HCT116 (cell line): ENCODE measurements around the gene PTCD3. TPM values are rescaled to one million over a fixed set of nuclear protein-coding genes. Genes with fewer than 3 reads are reported as not detected.

Experiments used
- ATAC-seq: fragments of 200-7000 bp; cut with Tn5 transposase; 2 replicates; pipeline ENCODE4 v1.9.1; 2020; ENCODE audit warnings: mild to moderate bottlenecking, moderate library complexity
- BruUV-seq: library from RNA; stranded (reverse); fragments of 400-500 nt; replicated peaks from 2 replicates; lab custom pipeline; 2021; lab: Mats Ljungman, UMichigan
- CTCF ChIA-PET: fragments of 300-600 bp; sonication (Branson Sonifier 250); formaldehyde crosslinking; loops from one replicate; lab custom pipeline; 2021; ENCODE audit warnings: antibody characterized with exemption; lab: Charles Lee
- POLR2A ChIA-PET: fragments of 300-600, 350-600 bp; sonication (Branson Sonifier 250); formaldehyde crosslinking; loops from one replicate; lab custom pipeline; 2021; ENCODE audit warnings: antibody characterized with exemption; lab: Charles Lee
- RAD21 ChIA-PET, 2 experiments: fragments of 300-600 bp; sonication (Branson Sonifier 250); formaldehyde crosslinking; loops; one replicate each; lab custom pipeline; 2023; ENCODE audit warnings: low total read pairs in 2 of 2; ENCODE audit not compliant: uncharacterized antibody in 2 of 2, unreplicated experiment in 2 of 2, low non-redundant PET in 1 of 2; lab: Charles Lee
- DNase-seq: peaks from one replicate; pipeline ENCODE4 v3.0.0-alpha.2; 2010; ENCODE audit warnings: low read depth, low spot score
- H2AFZ ChIP-seq: fragments of 200-600 bp; shearing (Covaris generic), sonication (generic); 2 replicates; pipeline ENCODE4 v1.6.1; 2017; ENCODE audit warnings: low read depth, mixed run types, mixed read lengths, antibody characterized with exemption, low read length; ENCODE audit not compliant: poor library complexity, severe bottlenecking
- H3K27ac ChIP-seq: 2 replicates; pipeline ENCODE4 v1.5.1; 2012; ENCODE audit warnings: low read depth, low read length
- H3K27me3 ChIP-seq: fragments of 200-600 bp; sonication (generic); 2 replicates; pipeline ENCODE4 v1.6.1; 2016; ENCODE audit warnings: mixed run types, low read length, mixed read lengths; ENCODE audit not compliant: insufficient read depth
- H3K36me3 ChIP-seq, 2 experiments: fragments of 200-500 bp in 1 of 2; fragments of 200-600 bp in 1 of 2; sonication (Bioruptor generic) in 1 of 2; sonication (generic) in 1 of 2; 2 replicates each; pipeline versions ENCODE4 v1.5.1 to v1.6.1; 2014 to 2016; ENCODE audit warnings: low read length in 2 of 2, inconsistent platforms in 1 of 2, mixed read lengths in 1 of 2, mixed run types in 1 of 2; ENCODE audit not compliant: insufficient read depth in 2 of 2, control insufficient read depth in 1 of 2
- H3K4me1 ChIP-seq, 2 experiments: fragments of 200-600 bp in 1 of 2; sonication (generic) in 1 of 2; 2 replicates each; pipeline versions ENCODE4 v1.5.1 to v1.6.1; 2012 to 2017; ENCODE audit warnings: low read length in 2 of 2, inconsistent platforms in 1 of 2, mild to moderate bottlenecking in 1 of 2, mixed read lengths in 1 of 2, mixed run types in 1 of 2, moderate library complexity in 1 of 2; ENCODE audit not compliant: insufficient read depth in 2 of 2, control insufficient read depth in 1 of 2
- H3K4me2 ChIP-seq: fragments of 200-600 bp; sonication (generic); 2 replicates; pipeline ENCODE4 v1.6.1; 2017; ENCODE audit warnings: mixed run types, low read length, mixed read lengths
- H3K4me3 ChIP-seq, 2 experiments: fragments of 200-600 bp in 1 of 2; sonication (generic) in 1 of 2; replicated peaks in 1 of 2; 2 replicates each; pipeline ENCODE4 v1.5.1; 2011 to 2016; ENCODE audit warnings: low read length in 2 of 2, control low read depth in 1 of 2, low read depth in 1 of 2, mild to moderate bottlenecking in 1 of 2, mixed read lengths in 1 of 2, mixed run types in 1 of 2
- H3K79me2 ChIP-seq: fragments of 200-600 bp; sonication (generic); 2 replicates; pipeline ENCODE4 v1.6.1; 2017; ENCODE audit warnings: mild to moderate bottlenecking, mixed run types, low read length, moderate library complexity, mixed read lengths; ENCODE audit not compliant: insufficient read depth
- H3K9ac ChIP-seq: fragments of 200-600 bp; sonication (generic); 2 replicates; pipeline ENCODE4 v1.6.1; 2016; ENCODE audit warnings: low read length, mixed read lengths
- H3K9me2 ChIP-seq: fragments of 200-600 bp; sonication (generic), shearing (Covaris generic); 2 replicates; pipeline ENCODE4 v1.6.1; 2017; ENCODE audit warnings: mixed run types, mild to moderate bottlenecking, moderate library complexity; ENCODE audit not compliant: insufficient read depth
- H3K9me3 ChIP-seq, 2 experiments: fragments of 200-500 bp in 1 of 2; fragments of 200-600 bp in 1 of 2; sonication (Bioruptor generic) in 1 of 2; sonication (generic) in 1 of 2; 2 replicates each; pipeline ENCODE4 v1.6.1; 2014 to 2017; ENCODE audit warnings: low read length in 2 of 2, mixed read lengths in 2 of 2, inconsistent platforms in 1 of 2, low read depth in 1 of 2, mild to moderate bottlenecking in 1 of 2, mixed run types in 1 of 2, moderate library complexity in 1 of 2; ENCODE audit not compliant: control insufficient read depth in 1 of 2, insufficient read depth in 1 of 2
- H4K20me1 ChIP-seq: fragments of 200-600 bp; sonication (generic), shearing (Covaris generic); 2 replicates; pipeline ENCODE4 v1.6.1; 2017; ENCODE audit warnings: mixed run types, mild to moderate bottlenecking, moderate library complexity; ENCODE audit not compliant: insufficient read depth
- CEBPB ChIP-seq: IDR thresholded peaks from 2 replicates; pipeline ENCODE4 v1.6.1; 2012; ENCODE audit warnings: low read depth
- FOSL1 ChIP-seq: IDR thresholded peaks from 2 replicates; pipeline ENCODE4 v1.6.1; 2012; ENCODE audit warnings: low read depth
- JUND ChIP-seq: IDR thresholded peaks from 2 replicates; pipeline ENCODE4 v1.6.1; 2012
- POLR2A ChIP-seq: IDR thresholded peaks from 2 replicates; pipeline ENCODE4 v1.7.0; 2011; ENCODE audit warnings: borderline replicate concordance; ENCODE audit not compliant: insufficient read depth, insufficient read length; ENCODE audit errors: extremely low read depth
- SIN3A ChIP-seq: IDR thresholded peaks from 2 replicates; pipeline ENCODE4 v1.6.1; 2012; ENCODE audit warnings: low read depth
- SRF ChIP-seq: IDR thresholded peaks from 2 replicates; pipeline ENCODE4 v1.6.1; 2012; ENCODE audit warnings: low read depth
- YY1 ChIP-seq: IDR thresholded peaks from 2 replicates; pipeline ENCODE4 v1.6.1; 2011; ENCODE audit warnings: low read length, low read depth, moderate library complexity, mild to moderate bottlenecking; ENCODE audit not compliant: insufficient replicate concordance; ENCODE audit errors: extremely low read depth
- ZBTB33 ChIP-seq: IDR thresholded peaks from 2 replicates; pipeline ENCODE4 v1.6.1; 2011; ENCODE audit warnings: mild to moderate bottlenecking, low read length, moderate library complexity; ENCODE audit not compliant: insufficient replicate concordance; ENCODE audit errors: extremely low read depth
- ZFX ChIP-seq: fragments of 450-650 bp; IDR thresholded peaks from 2 replicates; pipeline ENCODE4 v1.6.1; 2017
- intact Hi-C: fragments of 100-400 bp; cut with micrococcal nuclease; formaldehyde crosslinking; loops from 2 replicates; pipeline ENCODE4 v1.10.0; 2022
- total RNA-seq: library from RNA; stranded (reverse); gene quantifications from one replicate; pipeline ENCODE4 v1.2.1, GENCODE V29; 2021; ENCODE audit not compliant: unreplicated experiment
- TF ChIP-seq, protein P1 (sequence below): IDR thresholded peaks from 2 replicates; pipeline ENCODE4 v1.6.1; 2012
- TF ChIP-seq, protein P2 (sequence below): IDR thresholded peaks from 2 replicates; pipeline ENCODE4 v1.6.1; 2012; ENCODE audit warnings: low read depth

The PTCD3 gene
- total RNA-seq, 1 experiment from 2014 or later, result 154 TPM

GRCh38 chr2:86073225-86073624 lies 32.8 kb upstream of the PTCD3 start:
- no peak for DNase-seq
- Histone ChIP-seq H2AFZ (no peak overlapping the region), H3K27me3 (no peaks in the 10 kb centered on the region), H3K4me1 (no peaks in the 10 kb centered on the region), H3K9me2 (no peaks in the 10 kb centered on the region), H3K4me3 (no peak overlapping the region), H3K36me3 (peaks cover 49 to 58% of the 10 kb centered on the region in 2 experiments), H3K9ac (no peak overlapping the region), H3K4me2 (no peak overlapping the region), H4K20me1 (no peaks in the 10 kb centered on the region), H3K9me3 (no peaks in the 10 kb centered on the region), H3K27ac (no peak overlapping the region), H3K79me2 (no peaks in the 10 kb centered on the region)
- ChIA-PET RAD21 (no interaction called here), CTCF (no interaction called here), POLR2A (no interaction called here)
- ATAC-seq, result no peak
- BruUV-seq, result no TSS peak
- TF ChIP-seq YY1, result no peak
- TF ChIP-seq, protein P1, sequence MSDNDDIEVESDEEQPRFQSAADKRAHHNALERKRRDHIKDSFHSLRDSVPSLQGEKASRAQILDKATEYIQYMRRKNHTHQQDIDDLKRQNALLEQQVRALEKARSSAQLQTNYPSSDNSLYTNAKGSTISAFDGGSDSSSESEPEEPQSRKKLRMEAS, result no peak
- TF ChIP-seq, protein P2, sequence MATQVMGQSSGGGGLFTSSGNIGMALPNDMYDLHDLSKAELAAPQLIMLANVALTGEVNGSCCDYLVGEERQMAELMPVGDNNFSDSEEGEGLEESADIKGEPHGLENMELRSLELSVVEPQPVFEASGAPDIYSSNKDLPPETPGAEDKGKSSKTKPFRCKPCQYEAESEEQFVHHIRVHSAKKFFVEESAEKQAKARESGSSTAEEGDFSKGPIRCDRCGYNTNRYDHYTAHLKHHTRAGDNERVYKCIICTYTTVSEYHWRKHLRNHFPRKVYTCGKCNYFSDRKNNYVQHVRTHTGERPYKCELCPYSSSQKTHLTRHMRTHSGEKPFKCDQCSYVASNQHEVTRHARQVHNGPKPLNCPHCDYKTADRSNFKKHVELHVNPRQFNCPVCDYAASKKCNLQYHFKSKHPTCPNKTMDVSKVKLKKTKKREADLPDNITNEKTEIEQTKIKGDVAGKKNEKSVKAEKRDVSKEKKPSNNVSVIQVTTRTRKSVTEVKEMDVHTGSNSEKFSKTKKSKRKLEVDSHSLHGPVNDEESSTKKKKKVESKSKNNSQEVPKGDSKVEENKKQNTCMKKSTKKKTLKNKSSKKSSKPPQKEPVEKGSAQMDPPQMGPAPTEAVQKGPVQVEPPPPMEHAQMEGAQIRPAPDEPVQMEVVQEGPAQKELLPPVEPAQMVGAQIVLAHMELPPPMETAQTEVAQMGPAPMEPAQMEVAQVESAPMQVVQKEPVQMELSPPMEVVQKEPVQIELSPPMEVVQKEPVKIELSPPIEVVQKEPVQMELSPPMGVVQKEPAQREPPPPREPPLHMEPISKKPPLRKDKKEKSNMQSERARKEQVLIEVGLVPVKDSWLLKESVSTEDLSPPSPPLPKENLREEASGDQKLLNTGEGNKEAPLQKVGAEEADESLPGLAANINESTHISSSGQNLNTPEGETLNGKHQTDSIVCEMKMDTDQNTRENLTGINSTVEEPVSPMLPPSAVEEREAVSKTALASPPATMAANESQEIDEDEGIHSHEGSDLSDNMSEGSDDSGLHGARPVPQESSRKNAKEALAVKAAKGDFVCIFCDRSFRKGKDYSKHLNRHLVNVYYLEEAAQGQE, result no peak
- no peak for TF ChIP-seq JUND
- TF ChIP-seq ZBTB33, result no peak
- TF ChIP-seq SIN3A, result no peak
- TF ChIP-seq SRF, result no peak
- TF ChIP-seq CEBPB, result no peak
- no peak for TF ChIP-seq FOSL1
- TF ChIP-seq POLR2A, result no peak
- TF ChIP-seq ZFX, result no peak
- intact Hi-C loops, result no loop called here
